Ishikawa (cell line): ENCODE results near the gene VEPH1.
A peak's percentile ranks its signal among the peaks of the same experiment; 100 is the strongest.

ENCODE experiments used
- CEBPB ChIP-seq: IDR thresholded peaks from 2 replicates; pipeline ENCODE4 v1.6.1; 2012
- CREB1 ChIP-seq: IDR thresholded peaks from 2 replicates; pipeline ENCODE4 v1.6.1; 2012; ENCODE audit warnings: low read depth
- EGR1 ChIP-seq: IDR thresholded peaks from 2 replicates; pipeline ENCODE4 v1.6.1; 2012
- EP300 ChIP-seq: IDR thresholded peaks from 2 replicates; pipeline ENCODE4 v1.6.1; 2012; ENCODE audit warnings: borderline replicate concordance
- FOXM1 ChIP-seq: IDR thresholded peaks from 2 replicates; pipeline ENCODE4 v1.6.1; 2012; ENCODE audit warnings: low read depth, borderline replicate concordance
- NFIC ChIP-seq: IDR thresholded peaks from 2 replicates; pipeline ENCODE4 v1.6.1; 2012
- RAD21 ChIP-seq: IDR thresholded peaks from 2 replicates; pipeline ENCODE4 v1.6.1; 2012; ENCODE audit warnings: low read depth
- TAF1 ChIP-seq: IDR thresholded peaks from 2 replicates; pipeline ENCODE4 v1.6.1; 2012; ENCODE audit warnings: low read depth, mild to moderate bottlenecking
- TCF12 ChIP-seq: IDR thresholded peaks from 2 replicates; pipeline ENCODE4 v1.6.1; 2012; ENCODE audit warnings: low read depth
- TEAD4 ChIP-seq: IDR thresholded peaks from 2 replicates; pipeline ENCODE4 v1.6.1; 2012
- YY1 ChIP-seq: IDR thresholded peaks from 2 replicates; pipeline ENCODE4 v1.6.1; 2012; ENCODE audit warnings: low read depth
- ZBTB7A ChIP-seq: IDR thresholded peaks from 2 replicates; pipeline ENCODE4 v1.6.1; 2012; ENCODE audit warnings: low read depth
- TF ChIP-seq, protein P1 (sequence below): IDR thresholded peaks from 2 replicates; pipeline ENCODE4 v1.6.1; 2012
- TF ChIP-seq, protein P2 (sequence below): IDR thresholded peaks from 2 replicates; pipeline ENCODE4 v1.6.1; 2012; ENCODE audit warnings: low read depth, mild to moderate bottlenecking
- TF ChIP-seq, protein P3 (sequence below): IDR thresholded peaks from 2 replicates; pipeline ENCODE4 v1.6.1; 2012

Gene VEPH1

DNA sequence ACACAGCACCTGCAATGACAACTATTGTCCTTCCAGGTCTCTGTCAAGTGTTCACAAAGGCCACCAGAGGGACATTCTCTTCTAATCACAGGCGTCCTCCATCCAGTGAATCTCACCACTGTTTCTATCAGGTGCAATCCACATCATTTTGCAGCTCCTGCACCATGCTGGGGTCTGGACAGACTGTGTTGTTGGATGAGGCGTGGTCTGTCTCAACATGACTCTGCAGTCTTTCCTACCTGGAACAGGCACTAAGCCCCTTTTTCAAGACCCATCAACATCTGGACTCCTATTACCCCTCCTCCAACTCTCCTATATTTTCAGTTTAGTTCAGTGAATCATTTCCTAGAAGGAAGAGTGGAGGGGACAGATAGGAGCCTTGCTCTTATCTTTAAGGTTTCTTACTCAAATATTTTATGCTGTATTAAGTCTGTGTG, 31.5 kb upstream of the VEPH1 start:
- TF ChIP-seq RAD21 (no peak), YY1 (no peak), CEBPB (no peak), EGR1 (no peak), TAF1 (no peak), FOXM1 (no peak), TEAD4 (no peak), CREB1 (no peak), ZBTB7A (no peak), NFIC (no peak), EP300 (no peak), TCF12 (no peak)
- TF ChIP-seq, protein P1, sequence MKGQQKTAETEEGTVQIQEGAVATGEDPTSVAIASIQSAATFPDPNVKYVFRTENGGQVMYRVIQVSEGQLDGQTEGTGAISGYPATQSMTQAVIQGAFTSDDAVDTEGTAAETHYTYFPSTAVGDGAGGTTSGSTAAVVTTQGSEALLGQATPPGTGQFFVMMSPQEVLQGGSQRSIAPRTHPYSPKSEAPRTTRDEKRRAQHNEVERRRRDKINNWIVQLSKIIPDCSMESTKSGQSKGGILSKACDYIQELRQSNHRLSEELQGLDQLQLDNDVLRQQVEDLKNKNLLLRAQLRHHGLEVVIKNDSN = no peak
- TF ChIP-seq, protein P2, sequence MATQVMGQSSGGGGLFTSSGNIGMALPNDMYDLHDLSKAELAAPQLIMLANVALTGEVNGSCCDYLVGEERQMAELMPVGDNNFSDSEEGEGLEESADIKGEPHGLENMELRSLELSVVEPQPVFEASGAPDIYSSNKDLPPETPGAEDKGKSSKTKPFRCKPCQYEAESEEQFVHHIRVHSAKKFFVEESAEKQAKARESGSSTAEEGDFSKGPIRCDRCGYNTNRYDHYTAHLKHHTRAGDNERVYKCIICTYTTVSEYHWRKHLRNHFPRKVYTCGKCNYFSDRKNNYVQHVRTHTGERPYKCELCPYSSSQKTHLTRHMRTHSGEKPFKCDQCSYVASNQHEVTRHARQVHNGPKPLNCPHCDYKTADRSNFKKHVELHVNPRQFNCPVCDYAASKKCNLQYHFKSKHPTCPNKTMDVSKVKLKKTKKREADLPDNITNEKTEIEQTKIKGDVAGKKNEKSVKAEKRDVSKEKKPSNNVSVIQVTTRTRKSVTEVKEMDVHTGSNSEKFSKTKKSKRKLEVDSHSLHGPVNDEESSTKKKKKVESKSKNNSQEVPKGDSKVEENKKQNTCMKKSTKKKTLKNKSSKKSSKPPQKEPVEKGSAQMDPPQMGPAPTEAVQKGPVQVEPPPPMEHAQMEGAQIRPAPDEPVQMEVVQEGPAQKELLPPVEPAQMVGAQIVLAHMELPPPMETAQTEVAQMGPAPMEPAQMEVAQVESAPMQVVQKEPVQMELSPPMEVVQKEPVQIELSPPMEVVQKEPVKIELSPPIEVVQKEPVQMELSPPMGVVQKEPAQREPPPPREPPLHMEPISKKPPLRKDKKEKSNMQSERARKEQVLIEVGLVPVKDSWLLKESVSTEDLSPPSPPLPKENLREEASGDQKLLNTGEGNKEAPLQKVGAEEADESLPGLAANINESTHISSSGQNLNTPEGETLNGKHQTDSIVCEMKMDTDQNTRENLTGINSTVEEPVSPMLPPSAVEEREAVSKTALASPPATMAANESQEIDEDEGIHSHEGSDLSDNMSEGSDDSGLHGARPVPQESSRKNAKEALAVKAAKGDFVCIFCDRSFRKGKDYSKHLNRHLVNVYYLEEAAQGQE = no peak
- TF ChIP-seq, protein P3, sequence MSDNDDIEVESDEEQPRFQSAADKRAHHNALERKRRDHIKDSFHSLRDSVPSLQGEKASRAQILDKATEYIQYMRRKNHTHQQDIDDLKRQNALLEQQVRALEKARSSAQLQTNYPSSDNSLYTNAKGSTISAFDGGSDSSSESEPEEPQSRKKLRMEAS = no peak

DNA sequence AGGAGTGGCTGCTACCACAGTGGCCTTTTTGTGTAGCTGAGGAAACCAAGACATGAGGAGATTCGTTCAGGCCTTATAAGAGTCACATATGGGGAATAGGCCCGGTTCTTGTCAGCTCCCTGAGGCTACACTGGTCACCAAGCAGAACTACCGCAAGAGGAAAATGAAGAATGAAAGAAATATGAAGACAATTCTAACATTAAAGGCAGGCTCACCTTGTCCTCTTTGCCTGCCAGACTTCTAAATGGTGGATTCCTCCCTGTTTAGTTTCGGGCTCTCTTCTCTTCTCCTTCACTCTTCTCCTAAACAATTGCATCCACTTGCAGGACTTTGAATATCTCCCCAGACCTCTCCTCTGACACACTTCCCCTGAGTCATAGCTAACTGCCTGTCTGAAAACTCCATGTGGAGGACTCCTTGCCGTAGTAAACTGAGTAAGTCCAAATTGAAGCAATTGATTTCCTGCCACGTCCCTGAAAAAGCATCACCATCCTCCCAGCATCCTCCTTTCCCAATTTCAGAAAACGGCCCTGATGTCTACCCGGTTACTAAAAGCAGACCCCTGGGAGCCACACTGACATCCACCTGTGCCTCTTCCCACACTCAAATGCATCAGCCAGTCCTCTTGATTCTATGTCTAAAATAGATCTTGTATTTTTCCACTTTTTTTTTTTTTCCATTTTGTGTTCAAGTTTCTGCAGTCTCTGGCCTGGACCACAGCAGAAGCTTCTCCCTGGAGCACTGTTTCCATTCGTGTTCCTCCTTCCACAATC, 30.3 kb upstream of the VEPH1 start:
- TF ChIP-seq YY1 (no peak), TEAD4 (no peak), CEBPB (no peak), TAF1 (no peak), CREB1 (no peak), EGR1 (no peak), RAD21 (no peak), FOXM1 (no peak), NFIC (no peak), TCF12 (no peak), ZBTB7A (no peak)
- TF ChIP-seq, protein P2 = no peak
- TF ChIP-seq, protein P3 = no peak
- TF ChIP-seq, protein P1 = no peak

DNA sequence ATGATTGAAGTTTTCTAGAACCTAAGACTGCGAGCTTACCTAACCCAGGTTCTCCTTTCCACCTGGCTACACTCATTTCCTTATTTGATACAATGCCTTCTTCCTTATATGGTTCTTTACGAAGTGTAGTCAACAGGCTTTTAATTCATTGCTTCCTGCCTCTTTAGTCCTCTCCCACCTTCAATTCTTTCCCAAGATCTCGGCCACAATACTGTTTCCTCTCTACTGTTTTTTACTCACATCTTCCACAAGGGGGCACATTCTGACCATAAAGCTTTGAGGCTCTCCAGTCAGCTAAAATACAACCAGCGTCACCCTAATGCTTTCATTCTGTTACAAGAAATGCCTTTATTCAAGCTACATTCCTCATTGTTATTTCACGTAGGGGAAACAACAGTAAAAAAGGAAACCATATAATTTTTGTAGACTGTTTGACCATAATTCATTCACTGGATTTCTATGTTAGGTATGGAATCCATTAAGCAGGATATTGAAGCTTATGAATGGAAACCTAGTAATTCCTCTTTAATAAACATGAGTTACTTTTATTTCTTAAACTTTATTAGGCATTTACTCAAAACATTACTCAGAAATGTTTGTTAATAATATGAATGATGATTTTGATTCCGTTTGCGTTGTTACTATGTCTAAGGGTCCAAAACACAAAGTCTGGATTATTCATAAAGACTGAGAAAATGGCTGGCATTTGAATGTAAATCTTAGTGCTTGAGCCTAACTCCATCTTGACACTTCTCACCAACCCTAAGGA, 29.5 kb upstream of the VEPH1 start:
- TF ChIP-seq, protein P2 = no peak
- TF ChIP-seq ZBTB7A = no peak
- TF ChIP-seq FOXM1 = peak; percentile 22; the same call in 1 of the 2 replicates
- TF ChIP-seq RAD21 = peak; percentile 95
- TF ChIP-seq CEBPB = peak; percentile 56
- TF ChIP-seq EP300 = peak; percentile 50; the same call in 1 of the 2 replicates

DNA sequence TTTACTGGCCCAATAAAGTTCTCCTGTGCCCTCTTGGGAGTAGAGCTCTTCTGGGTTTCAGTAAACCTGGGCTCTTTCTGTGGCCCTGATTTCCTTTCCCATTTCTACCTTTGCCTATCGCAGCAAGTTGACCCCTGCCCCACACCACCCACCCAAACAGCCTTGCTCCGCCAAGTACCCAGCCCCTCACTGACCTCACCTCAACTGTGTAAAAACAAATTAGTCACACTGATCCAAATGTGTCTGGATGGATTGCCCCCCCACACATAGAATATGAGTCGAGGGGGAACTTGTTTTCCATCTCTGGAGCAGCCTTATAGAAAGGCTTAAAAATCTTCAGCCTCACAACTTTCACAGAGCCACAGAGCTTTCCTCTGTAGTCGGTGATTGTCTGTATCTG, 28.6 kb upstream of the VEPH1 start:
- TF ChIP-seq, protein P3 = no peak
- TF ChIP-seq TEAD4 = no peak
- TF ChIP-seq YY1 = no peak
- TF ChIP-seq TAF1 = no peak
- no peak for TF ChIP-seq ZBTB7A
- no peak for TF ChIP-seq EP300
- TF ChIP-seq CREB1 = no peak
- TF ChIP-seq EGR1 = no peak
- TF ChIP-seq, protein P1 = no peak
